Fibroblast of skin of back (primary cell): ENCODE measurements around the gene CDC14A.

Experiments
- DNase-seq: peaks from one replicate; pipeline ENCODE4 v3.0.0-alpha.2; 2013

CDC14A gene

DNA sequence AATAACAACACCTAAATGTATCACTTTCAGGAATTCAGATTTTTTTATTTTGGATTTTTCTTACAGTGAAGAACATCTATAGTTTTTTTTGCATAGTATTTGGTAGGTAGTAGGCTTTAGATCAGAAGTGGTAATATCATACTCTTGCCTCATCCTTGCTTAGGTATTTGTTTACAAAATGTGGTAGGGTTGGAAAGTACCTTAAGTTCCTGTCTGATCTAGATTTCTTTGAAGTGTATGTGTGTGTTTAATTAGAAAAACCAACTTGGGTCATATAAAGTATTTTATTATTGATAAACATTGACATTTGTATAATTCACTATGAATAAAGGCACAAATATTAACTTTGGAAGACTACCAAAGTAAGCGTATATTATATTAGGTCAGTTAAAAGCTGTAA, 100.3 kb downstream of the CDC14A start:
- DNase-seq, result no peak

DNA sequence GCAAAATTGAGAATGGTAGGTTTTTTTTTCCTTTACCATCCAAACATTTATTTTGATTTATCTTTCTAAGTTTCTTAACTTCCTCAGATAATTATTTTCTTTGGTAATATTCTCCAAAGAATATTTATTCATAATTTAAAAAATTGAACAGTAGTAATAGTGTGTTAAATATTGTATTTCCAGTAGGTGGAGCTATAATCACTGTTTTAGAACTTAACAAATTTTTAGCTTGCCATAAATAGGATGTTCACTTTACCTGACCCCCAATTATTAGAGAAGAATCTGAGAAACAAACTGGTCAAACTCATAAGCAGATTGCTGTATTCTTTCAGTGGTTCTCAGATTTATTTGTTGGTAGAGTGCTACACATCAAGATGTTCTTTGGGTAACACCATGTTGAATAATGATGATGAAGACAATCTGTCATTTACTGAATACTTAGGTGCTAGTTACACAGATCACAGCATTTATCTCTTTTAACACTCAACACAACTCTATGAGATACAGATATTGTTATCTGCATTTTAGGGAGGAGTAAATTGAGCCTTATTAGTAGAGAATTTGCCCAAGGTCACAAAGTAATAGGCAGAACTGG, 103.3 kb downstream of the CDC14A start:
- DNase-seq, result peak; percentile 18

DNA sequence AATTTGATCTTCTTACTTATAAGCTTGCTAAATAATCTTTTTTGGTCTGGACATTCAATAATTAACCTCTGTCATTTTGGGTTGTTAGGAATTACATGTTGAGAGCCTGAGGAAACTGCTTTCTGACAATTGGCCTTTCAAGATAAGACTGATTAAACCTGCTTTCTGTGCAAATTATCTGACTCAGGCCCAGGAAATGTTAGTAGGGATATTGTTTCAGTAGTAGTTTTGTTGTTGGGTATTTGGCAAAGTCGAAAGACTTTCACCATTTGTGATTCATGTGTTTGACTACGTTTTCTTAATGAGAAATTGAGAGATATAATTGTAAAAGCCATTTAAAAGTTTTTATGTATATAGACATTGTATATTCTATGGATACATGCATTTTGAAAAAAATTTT, 104.6 kb downstream of the CDC14A start:
- DNase-seq, result no peak

DNA sequence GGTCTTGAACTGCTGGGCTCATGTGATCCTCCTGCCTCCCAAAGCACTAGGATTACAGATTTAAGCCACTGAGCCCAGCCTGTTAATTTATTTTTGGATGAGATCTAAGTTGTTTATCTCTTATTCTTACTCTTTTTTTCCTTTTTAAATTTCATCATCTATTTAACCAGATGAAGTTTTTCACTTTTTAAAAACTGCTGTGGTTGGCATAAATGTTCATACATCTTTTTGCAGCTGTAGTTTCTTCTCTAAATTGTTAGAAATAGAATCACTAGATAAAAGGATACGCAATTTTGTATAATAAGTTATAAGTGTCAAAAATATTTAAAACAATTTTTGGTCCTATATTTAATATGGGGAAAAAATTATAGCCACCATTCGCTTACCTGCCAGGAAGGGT, 105.4 kb downstream of the CDC14A start:
- no peak for DNase-seq

DNA sequence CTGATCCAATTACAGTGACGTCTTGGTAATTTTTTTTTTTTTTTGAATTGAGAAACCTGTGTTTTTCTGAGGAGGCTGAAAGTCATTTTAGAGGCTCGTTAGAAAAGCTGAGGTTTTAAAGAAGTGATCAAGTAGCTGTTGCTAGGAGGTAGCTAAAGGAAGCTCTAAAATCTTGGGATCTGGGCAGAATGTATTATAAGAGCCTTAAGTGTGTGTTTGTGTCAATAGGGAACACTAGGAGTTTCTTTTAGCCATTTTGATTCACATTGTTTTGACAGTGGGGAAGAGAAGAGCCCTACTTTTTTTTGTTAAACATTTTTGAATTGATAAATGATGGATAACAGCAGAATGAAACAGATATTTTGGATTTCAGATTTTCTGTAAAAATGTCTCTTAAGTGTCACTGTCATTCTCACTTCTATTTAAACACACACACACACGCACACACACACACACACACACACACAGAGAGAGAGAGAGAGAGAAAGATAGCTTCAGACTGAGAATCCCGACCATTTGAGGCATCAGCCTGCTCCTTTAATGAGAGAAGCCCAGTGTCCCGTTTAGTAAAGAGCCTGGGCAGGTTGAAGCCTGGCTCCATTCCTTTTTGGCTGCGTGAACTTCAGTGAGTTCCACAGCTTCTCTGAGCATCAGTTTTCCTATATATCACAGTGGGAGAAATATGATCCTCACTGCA, 106.5 kb downstream of the CDC14A start:
- no peak for DNase-seq

DNA sequence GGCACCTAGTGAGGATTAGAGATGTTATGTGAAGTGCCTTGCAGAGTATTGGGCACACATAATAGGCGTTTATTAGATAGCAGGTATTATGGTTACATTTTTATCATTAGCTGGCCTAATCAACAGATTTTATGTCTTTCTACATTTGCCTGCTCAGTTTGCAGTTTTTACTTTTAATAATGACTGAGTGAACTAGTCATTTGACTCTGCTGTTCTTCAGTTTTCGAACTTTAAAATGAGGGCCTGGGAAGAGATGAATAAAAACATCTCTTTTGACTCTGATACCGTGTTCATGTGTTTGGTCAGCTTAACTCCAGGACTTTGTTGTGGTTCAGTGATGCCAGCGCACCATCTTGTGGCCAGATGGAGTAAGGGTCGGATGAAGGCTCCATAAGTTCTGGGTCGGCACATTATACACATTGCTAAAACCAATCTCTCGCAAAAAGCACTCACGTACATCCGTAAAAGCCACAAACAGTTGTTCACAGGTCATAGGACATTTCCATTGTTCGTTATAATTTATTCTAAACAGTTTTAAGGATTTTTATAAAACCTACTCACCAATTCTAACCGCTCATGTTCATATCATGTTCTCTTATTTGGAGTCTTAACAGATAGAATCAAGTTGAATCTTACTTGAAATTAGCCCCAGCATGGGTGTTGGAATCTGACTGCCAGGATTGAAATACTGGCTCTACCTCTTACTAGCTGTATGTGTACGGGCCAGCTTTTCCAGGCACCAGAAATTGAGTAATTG, 107.2 kb downstream of the CDC14A start:
- peak; percentile 74 for DNase-seq

DNA sequence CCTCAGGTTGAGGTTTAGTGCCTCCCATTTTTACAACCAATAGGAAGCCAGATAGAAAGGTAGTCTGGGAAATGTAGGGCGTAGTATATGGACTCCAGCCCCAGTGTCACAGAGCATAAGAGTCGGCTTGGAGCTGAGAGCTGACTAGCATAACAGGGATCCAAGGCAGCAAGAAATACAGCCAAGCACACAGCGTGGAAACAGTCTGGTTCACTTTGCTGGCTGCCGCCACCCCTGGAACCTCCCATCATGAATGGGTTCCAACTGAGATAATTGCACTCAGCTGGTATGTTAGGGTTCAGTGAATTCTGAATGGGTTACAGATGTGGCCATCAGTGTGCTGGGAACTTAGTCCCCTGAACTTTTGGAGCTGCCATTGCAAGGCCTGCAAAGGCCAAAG, 108.9 kb downstream of the CDC14A start:
- DNase-seq, result no peak

DNA sequence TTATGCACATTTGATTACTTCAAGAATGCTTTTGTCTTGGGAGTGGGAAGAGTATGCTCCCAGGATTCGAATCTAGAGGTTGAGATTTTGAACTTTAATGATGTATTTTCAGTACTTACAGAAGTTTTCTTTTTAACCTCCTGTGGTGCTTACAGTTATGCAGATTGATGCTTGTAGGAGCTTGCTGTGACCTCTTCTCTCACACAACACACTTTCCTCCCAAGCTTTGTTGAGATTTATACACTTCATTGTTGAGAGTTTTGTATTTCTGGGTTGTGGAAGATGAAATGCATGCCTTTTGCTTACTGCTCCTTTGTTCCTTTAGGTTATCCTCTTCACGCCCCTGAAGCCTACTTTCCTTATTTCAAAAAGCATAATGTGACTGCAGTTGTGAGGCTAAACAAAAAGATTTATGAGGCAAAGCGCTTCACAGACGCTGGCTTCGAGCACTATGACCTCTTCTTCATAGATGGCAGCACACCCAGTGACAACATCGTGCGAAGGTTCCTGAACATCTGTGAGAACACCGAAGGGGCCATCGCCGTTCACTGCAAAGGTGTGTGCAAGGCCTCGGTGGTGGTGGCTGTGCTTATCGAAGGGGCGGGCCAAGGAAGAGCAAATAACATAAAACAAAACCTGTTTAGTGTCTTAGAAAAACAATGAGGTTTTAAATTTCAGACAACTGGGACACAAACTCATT, 110.2 kb downstream of the CDC14A start:
- DNase-seq, result no peak

DNA sequence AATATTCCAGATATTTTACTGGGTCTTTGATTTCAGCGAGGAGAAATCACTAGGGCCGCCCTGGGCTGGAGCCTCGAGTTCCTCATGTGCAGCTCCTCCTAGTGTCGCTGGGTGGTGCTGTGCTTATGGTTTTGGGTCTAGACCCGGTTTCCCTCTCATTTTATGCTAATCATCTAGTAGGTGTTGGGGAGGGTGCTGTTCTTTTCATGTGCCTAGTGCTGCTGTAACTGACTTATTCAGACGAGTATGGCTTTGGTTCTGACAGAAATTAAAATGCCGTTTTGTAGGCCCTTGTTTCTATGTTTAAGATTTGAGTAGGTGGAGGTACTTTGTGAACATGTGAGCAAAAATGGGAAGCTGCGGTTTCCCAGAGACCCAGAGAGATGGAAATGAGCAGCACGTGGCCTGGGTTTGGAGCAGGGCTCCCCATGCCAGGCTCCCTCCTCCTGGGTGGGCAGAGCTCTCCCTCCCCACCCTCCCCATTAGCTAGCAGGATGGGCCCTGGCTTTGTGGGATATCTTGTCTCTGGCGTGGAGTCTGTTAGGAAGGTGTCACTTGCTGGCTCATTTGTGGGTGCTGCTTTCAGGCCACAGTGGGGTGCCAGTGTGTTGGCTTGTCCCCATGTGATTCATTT, 111.6 kb downstream of the CDC14A start:
- DNase-seq, result peak; percentile 67

DNA sequence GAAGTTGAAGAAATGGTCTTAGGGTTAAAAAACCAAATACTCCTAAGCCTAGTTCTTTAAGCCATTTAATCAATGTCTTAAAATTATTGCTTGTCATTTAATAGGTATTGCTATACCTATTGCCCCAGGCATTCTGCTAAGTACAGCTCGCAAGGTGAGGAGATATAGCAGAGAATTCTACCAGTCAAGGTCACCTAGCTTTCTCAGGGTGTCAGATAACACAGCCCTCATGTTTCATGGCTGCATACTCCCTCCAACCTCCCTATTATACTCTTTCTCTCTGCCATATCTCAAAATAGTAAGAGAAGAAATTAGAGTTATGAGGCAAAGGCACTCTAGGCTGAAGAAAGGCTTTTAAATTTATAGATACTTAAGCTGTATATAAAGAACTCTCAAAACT, 117.3 kb downstream of the CDC14A start:
- DNase-seq, result no peak

DNA sequence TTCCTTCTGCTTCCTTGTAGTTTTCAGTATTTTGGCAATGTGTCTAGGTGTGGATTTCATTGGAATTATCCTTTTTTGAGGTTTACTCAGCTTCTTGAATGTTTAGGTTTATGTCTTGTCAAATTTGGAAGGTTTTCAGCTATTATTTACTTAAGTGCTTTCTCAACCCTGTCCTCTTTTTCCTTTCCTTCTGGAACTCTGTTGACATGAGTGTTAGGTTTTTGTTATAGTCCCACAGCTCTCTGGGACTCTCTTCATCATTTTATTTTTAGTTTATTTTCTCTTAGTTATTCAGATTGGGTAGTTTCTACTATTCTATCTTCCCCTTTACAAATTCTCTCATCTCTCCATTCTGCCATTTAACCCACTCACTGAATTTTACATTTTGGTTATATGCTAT, 122.5 kb downstream of the CDC14A start:
- DNase-seq, result no peak

DNA sequence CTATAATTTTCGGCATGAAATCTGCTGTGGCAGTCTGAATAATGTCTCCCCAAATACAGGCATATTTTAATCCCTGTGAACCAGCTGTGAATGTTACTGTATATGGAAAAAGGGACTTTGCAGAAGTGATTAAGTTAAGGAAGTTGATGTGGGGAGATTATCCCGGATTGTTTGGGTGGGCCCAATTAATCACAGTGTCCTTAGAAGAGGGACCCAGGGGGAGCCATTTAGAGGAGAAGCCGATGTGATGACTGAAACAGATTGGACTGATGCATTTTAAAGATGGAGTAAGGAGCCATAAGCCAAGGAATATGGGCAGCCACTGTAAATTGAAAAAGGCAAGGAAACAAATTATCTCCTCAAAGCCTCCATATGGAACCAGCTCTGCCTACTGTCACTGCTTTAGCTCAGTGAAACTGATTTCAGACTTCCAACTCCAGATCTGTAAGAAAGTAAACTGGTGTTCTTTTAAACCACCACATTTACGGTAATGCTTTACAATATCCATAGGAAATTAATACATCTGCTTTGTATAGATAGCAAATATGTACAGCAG, 124.5 kb downstream of the CDC14A start:
- no peak for DNase-seq

DNA sequence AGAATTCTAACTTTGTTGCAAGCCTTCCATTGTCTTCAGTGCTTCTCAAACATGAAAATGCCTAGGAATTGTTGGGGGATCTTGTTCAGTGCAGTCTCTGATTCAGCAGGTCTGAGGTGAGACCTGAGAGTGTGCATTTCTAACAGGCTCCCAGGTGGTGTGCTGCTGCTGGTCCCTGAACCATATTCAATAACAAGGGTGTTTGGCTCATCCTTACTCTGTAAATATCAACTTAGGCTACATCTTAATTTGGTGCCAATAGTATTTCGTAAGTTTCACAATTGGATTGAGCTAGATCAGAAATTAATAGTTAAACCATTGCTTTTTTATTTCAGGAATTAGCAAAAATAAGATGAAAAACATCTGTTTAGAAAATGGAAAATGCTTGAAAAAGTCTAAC, 126.5 kb downstream of the CDC14A start:
- no peak for DNase-seq

DNA sequence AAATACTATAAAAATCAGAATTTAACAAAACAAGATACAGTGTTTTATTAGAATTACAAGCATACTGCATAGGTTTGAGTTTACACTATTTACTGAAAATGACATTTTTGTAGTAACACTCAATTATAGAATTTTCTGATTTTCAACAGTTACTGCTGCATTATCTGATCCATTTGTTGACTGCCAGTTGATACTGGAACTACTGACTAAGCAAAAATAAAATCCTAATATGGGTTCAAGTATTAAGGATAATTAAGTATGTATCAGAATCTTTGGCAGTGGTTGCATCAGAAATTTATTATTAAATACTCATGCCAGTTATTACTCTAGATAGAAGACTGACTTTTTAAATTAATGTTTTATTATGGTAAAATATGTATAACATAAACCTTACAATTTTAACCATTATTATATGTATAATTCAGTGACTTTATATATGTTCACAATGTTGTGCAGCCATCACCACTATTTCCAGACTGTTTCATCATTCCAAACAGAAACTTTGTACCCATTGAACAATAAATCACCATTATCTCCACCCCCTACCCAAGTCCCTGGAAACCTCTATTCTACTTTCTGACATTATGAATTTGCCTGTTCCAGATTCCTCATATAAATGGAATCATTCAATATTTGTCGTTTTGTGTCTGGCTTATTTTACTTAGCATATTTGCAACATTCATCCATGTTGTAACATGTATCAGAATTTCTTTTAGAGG, 127.5 kb downstream of the CDC14A start:
- DNase-seq, result no peak

DNA sequence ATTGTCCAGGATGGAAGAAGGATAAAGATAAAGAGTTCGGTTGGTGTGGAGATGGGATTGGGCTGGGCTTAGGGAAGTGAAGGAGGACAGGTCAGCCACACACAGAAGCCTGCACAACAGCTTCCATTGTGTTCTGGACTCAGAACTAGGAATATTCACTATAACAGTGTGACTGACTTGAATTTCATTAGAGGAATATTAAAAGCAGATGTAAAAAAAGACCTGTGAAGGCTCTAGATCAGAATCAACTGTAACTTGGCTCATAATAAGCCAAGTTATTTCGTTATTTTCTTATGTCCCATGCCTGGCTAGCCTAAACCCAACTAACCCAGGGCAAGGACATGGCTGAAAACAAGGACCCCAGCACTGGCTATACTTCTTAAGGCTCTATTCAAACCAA, 129.0 kb downstream of the CDC14A start:
- DNase-seq, result no peak

DNA sequence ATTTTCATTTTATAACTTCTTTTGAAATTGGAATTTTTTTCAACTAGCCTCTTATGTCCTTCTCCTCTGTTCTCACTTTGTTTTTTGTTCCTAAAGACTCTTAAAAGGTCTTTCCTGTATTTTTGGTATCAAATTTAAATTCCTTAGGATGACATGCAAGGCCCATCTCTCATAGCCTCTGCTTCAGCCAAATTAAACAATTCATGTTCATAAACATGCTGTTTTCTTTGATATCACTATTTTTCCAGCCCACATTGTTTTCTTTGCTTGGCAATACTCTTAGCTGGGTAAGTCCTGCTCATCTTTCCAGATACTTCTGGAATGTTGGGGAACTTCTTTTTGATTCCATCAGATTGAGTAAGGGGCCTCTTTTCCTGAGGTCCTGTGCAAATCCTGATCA, 129.9 kb downstream of the CDC14A start:
- peak; percentile 27 for DNase-seq

DNA sequence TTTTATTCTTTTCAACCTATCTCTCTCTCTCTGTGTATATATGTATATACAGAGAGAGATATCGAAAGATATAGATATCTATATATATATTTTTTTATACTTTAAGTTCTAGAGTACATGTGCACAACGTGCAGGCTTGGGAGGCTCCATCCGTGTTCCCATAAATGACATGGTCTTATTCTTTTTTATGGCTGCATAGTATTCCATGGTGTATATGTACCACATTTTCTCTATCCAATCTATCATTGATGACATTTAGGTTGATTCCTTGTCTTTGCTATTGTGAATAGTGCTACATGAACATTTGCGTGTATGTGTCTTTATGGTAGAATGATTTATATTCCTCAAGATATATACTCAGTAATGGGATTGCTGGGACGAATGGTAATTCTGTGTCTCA, 130.4 kb downstream of the CDC14A start:
- no peak for DNase-seq

DNA sequence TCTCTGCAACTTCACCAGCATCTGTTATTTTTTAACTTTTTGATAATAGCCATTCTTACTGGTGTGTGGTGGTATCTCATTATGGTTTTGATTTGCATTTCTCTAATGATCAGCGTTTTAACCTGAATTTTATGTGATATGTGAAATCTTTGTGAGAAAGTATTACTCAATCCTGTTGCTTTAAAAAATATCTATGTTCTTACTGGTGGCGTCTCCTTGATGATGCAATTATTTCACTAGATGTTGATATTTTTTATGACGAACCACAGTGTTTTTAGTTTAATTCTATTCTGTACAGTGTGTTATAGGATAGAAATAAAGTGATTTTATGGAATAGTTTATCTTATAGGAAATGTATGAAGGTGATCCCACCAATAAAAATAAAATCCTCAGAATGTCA, 130.9 kb downstream of the CDC14A start:
- no peak for DNase-seq

DNA sequence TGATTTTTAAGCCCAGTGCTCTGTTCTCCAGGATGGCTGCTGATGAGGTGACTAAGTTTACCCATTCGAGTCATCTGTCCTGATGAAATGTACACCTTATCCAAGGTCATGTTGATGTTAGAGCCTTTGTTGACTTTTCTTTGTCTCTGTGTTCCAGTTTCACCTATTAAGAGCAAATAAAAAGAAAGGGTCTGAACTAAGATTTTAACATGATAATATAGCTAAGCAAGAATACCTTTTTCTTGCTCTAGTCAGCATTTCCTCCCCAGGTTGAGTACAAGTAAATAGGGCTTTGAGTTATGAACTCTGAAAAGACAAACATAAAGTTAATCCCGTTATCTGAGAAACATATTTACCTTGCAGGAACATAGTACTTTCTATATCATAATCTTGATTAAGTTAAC, 133.6 kb downstream of the CDC14A start:
- DNase-seq, result no peak

DNA sequence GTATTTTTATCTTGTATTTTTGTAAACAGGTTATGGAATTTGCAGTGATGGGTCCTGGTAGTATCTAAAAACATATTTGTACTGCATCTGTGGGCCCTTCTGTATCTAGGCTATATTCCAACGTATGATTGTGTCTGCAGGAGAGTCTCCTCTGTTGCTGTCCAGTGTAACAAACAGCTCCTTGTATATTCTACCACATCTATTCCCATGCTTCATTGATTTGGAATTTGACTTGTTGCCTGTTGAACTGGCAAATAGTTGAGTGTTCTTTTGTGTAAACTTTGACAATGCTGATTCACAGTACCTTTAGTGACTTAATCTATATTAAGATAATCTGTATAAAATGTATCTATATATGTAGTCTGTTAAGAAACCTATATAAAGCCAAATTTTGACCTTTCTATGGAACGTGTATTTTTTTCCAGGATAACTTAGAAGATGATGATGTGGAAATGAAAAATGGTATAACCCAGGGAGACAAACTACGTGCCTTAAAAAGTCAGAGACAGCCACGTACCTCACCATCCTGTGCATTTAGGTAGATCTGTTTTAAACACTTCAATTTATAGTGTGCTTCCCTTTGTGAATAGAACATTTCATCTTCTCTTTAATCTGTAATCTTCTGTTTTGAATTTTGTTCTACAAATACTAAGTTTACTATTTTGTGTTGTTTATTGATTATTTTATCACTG, 142.2 kb downstream of the CDC14A start:
- peak; percentile 32 for DNase-seq

DNA sequence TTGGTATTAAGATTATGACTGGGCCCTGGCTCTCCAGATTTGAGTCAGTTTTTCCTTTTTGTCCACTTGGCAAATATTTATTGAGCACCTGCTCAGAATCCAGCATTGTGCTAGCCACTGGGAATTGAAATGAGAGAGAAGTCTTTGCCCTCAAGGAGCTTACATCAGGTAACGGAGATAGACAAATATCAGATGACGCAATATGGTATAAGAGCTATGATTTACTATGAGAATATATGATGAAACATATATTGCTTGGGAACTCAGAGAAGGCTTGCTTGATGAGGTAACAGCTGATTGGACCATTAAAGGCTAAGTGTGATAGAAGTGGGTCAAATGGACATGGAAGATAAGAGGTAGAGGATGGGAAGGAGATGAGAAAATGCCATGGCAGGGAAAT, 144.6 kb downstream of the CDC14A start:
- DNase-seq, result no peak
